ENCODE data around the gene ZNG1F.
"Not testable (repeated sequence)": the region's sequence is repeated elsewhere in the genome, so short reads cannot be mapped to it uniquely, and the experiment has no call there.

ZNG1F gene

GRCh38 chr9:41082358-41082757 is 106.8 kb downstream of the ZNG1F start:
- FAIRE-seq: not testable (repeated sequence)
